Vagina (tissue), 2 donors: Measurements from ENCODE around the gene EPAS1.

ENCODE experiments used
- POLR2AphosphoS5 ChIP-seq, 2 donors: sonication (generic); formaldehyde crosslinking; IDR thresholded peaks; one replicate each; pipeline ENCODE4 v1.9.0; 2017; ENCODE audit warnings: antibody characterized with exemption in 2 of 2, mild to moderate bottlenecking in 2 of 2, low read depth in 1 of 2; ENCODE audit not compliant: insufficient read depth in 1 of 2
- TF ChIP-seq, protein P1 (sequence below), 3 experiments: fragments of 450-650 bp in 2 of 3; fragments of 200-600 bp in 1 of 3; sonication (generic) in 1 of 3; IDR thresholded peaks; one replicate each; pipeline ENCODE4 v1.5.1; 2017 to 2019; ENCODE audit warnings: antibody characterized with exemption in 3 of 3, mild to moderate bottlenecking in 2 of 3, moderate library complexity in 2 of 3

DNA sequence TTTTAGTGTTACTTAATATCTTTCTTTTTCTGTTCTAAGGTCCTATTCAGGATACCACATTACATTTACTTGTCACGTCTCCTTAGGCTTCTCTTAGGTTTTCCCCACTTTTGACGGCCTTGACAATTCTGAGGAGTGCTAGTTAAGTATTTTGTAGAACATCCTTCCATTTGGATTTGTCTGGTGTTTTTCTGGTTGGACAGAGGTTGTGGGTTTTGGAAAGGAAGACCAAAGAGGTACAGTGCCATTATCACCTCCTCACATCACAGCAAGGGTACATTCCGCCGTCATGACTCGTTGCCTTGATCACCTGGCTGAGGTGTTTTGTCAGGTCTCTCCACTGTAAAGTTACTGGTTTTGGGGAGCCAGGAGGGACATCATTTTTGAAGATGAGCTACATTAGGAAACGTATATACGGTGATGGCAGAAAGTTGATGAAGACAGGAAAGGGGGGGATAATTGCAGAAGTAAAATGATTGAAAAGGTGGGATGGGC lies 93.7 kb downstream of the EPAS1 start:
- TF ChIP-seq, protein P1, sequence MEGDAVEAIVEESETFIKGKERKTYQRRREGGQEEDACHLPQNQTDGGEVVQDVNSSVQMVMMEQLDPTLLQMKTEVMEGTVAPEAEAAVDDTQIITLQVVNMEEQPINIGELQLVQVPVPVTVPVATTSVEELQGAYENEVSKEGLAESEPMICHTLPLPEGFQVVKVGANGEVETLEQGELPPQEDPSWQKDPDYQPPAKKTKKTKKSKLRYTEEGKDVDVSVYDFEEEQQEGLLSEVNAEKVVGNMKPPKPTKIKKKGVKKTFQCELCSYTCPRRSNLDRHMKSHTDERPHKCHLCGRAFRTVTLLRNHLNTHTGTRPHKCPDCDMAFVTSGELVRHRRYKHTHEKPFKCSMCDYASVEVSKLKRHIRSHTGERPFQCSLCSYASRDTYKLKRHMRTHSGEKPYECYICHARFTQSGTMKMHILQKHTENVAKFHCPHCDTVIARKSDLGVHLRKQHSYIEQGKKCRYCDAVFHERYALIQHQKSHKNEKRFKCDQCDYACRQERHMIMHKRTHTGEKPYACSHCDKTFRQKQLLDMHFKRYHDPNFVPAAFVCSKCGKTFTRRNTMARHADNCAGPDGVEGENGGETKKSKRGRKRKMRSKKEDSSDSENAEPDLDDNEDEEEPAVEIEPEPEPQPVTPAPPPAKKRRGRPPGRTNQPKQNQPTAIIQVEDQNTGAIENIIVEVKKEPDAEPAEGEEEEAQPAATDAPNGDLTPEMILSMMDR (IDR thresholded peaks at IDR 0.05) = no peak
- no peak for TF ChIP-seq POLR2AphosphoS5 (IDR thresholded peaks at IDR 0.05; ENCODE audit: insufficient read depth in 1 of 2, low read depth in 1 of 2)
